Hindlimb muscle (tissue), 1 donor: ENCODE results near the gene TBL1XR1. TPM values are rescaled to one million over a fixed set of nuclear protein-coding genes. Genes with fewer than 3 reads are reported as not detected.
A peak's percentile ranks its signal among the peaks of the same experiment; 100 is the strongest.

Experiments used
- DNase-seq: peaks from one replicate; pipeline ENCODE4 v3.0.0-alpha.2; 2013
- polyA plus RNA-seq: library from polyadenylated mRNA; unstranded; fragments of 120-200 nt; gene quantifications from one replicate; pipeline ENCODE4 v1.2.1, GENCODE V29; 2013; ENCODE audit not compliant: insufficient read length

TBL1XR1 gene
- polyA plus RNA-seq, result 74.9 TPM

DNA sequence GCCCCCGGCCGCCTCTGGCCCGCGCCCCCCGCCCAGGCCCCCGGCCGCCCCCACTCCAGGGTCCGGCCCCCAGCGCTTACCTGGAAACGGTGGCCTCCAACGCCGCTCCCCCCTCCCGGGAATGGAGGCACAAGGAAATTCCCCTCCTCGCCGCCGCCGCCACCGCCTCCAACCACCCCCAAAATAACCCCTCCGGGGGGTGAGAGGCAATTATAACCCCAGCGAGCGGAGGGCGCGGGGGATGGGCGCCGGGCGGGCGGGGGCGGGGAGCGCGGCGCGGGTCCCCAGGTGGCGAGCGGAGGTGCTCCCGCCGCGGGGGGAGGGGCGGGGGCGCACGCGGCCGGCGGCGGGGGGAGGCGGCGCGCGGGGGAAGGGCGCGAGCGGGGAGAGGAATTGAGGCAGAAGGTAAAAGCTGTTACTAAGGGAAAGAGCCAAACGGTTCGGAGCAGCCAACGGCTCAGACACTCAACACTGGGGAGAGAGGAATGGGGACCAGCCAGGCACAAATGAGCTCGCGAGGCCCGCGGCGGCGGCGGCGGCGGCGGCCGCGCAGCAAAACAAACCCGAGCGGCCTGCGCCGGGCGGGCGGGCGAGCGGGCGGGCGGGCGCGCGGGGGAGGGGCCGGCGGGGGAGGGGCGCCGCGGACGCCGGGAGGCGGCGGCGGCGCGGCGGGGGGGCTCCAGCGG is at the start of gene TBL1XR1:
Gene TBL1XR1, minus strand, starts transcription at position 442 of the 686 bp plus-strand sequence. CDS start 132,505 bp downstream, outside the sequence.
- DNase-seq, result peak; percentile 95

DNA sequence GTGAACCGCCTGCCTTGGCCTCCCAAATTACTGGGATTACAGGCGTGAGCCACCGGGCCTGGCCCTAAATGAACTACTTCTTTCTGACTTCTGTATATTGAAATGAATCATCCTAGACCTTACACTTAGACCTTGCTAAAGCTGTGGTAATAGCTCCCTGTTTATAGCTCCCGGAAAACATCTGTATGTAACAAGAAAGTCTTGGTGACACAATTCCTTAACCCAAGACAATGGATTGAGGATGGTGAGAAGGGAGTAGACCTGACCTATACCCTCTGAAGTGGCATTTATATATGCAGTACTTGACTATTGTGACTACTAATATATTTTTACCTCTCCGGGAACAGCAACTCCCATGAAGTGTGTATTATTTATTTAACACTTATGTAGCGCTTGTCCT is 48.0 kb upstream of the TBL1XR1 start:
- DNase-seq, result no peak

DNA sequence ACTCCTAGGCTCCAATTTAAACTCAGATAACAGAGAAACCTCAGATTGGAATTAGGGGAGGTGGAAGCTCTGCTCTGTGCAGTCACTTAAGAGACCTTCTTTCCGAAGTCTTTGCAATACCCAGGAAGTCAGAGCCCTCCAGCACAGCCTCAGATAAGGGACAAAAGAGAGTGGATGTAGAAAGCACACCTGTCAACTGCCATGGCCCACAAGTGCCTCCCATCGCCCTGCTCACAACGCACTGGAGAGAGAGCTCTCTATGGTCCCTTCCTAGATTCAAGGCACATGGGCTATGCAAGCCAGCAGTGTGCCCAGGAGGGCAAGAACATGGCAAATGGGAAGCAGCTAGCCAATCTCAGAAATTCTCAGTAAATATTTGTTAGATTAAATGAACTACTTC is 47.3 kb upstream of the TBL1XR1 start:
- no peak for DNase-seq

DNA sequence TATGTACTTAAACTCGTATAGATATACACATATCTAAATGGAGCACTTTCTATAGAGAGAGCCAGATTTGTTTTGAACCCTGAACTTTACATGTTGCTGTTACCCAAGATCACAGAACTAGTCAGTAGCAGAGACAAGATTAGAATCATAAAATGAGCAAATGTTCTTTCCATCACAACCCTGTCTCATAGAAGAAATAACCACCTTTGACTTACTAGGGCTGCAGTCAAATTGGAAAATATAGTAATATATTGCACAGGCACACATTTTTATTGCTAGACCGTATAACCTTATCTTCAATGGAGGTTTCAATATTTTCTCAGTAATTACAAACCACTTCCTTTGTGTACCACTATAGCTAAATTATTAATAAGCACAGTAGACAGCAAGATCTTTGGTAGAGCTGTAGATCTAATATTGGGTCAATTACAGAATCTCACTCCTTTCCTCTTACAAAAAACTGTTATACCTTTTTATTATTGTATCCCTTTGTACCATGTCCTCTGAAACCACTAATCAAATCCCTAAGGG is 41.5 kb upstream of the TBL1XR1 start:
- DNase-seq, result no peak

DNA sequence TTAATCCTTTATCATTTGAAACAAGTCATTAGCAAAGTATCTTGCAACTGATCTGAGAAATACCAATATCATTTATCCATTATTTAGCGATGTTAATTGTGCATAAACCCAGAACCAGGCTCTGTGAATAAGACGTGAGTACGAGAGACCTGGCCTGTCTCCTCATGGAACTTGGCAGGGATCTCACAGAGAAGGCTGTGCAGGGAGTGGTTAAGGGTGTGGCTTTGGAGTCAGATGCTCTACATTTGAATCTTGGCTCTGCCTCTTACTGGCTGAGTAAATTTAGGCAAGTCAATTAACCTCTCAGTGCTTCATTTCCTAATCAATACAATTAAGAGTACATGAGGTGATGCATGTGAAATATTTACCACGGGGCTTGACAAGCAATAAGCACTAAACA is 39.9 kb upstream of the TBL1XR1 start:
- no peak for DNase-seq

DNA sequence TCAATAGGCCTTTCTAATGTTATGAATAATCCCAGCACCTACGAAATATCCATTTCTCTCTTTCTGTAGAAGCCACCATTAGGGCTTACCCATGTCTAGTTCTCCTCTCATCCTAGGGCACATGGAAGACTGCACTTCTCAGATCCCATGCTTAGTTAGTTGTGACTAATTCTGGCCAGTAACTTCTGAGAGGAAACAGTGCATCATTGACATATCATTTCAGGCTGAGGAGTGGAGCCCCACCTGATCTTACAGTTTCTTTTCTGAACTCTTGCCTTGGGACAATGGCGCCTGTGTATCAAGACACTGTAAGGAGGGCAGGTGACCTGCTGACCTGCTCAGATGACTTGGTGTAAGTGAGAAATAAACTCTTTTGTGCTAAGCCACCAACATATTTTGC is 39.4 kb upstream of the TBL1XR1 start:
- no peak for DNase-seq

DNA sequence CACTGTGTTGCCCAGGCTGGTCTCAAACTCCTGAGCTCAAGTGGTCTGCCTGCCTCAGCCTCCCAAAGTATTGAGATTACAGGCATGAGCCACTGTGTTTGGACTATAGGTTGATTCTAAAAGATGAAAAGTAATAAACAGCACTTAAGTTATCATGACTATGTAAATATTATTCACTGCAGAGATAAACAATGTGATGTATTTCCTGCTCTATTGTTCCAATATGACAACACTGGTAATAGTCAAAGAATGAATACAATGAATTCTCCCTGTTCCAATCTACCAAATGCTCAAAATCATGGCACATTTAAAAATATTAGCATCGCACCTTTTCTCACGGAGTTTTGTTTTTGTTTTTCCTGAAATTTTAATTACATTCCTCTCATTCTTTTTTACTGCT is 36.8 kb upstream of the TBL1XR1 start:
- DNase-seq, result no peak

DNA sequence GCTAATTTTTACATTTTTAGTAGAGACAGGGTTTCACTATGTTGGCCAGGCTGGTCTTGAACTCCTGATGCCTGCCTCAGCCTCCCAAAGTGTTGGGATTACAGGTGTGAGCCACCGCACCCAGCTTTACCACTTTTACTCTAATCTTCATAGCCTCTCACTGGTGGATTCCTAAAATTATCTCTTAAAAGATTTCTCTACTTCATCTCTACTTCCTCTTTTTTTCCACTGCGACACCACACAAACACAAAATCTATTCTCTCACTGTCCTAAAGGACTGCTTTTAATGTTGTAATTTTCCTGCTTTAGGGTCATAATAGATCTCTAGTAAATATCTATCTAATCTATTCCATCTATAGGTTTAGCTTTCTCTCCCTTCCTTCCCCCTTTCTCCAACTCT is 34.0 kb upstream of the TBL1XR1 start:
- no peak for DNase-seq

DNA sequence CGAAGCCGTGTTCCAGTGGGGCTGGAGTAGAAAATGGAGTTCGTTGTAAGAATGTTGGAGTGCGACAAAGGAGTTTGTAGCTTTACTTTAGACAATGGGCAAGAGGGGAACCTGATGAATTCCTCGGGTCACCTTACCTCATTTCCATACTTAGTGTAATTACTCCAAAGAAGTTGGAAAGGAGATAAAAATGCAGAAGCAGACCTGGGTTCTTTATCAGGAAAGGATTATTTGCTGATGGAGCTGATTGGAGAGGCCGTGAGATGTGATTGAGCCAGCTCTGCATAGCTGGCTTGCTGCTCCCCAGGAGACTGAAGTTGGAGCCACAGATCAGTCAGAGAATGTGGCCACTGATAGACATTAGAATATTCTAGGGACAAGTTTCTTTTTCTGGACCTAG is 33.4 kb upstream of the TBL1XR1 start:
- DNase-seq, result no peak

DNA sequence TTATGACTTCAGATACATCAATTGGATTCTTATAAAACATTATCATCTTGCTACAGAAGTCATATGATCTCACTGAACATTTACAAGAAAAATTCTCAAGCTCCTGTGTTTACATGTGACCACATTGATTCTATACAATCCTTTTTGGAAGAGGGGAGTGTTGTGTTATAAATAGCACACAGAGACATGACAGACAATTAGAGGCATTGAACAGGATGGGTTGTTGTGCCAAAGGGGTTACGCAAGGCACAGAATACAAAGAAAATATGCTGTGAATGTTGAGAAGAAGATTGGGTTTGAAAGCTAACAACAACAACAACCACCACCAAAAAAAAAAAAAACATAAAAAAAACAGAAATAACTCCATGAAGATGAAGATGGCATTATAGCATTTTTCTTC is 32.5 kb upstream of the TBL1XR1 start:
- DNase-seq, result no peak

DNA sequence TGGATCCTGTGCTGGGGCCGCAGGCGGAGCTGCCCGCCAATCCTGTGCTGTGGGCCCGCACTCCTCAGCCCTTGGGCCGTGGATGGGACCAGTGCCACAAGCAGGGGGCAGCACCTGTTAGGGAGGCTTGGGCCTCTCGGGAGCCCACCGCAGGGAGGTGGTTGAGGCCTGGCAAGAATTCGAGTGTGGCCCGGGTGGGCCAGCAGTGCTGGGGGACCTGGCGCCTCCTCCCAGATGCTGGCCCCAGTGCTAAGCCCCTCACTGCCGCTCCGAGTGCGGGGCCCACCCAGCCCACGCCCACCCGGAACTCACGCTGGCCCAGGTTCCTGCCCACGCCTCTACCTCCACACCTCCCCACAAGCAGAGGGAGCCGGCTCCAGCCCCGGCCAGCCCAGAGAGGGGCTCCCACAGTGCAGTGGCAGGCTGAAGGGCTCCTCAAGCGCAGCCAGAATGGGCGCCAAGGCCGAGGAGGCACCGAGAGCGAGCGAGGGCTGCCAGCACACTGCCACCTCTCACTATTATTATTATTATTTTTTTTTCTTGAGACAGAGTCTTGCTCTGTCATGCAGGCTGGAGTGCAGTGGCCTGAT is 31.4 kb upstream of the TBL1XR1 start:
- DNase-seq, result no peak

DNA sequence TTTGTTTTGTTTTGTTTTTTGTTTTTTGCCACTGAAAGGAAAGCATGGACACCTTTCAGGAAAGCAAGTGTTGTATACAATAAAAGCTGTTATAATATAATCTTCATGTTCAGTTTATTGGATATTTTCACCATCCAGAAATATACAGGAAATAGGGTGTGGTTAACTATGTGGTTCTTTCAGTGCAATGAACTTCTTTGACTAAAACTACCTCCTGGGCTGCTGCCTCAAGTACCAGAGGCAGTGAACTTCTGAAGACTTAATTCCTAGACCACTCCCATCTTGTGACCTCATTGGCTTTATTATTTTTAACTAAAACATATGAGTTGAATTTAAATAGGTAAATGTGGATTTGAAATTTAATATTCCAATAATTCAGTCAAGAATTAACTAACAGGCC is 27.1 kb upstream of the TBL1XR1 start:
- no peak for DNase-seq

DNA sequence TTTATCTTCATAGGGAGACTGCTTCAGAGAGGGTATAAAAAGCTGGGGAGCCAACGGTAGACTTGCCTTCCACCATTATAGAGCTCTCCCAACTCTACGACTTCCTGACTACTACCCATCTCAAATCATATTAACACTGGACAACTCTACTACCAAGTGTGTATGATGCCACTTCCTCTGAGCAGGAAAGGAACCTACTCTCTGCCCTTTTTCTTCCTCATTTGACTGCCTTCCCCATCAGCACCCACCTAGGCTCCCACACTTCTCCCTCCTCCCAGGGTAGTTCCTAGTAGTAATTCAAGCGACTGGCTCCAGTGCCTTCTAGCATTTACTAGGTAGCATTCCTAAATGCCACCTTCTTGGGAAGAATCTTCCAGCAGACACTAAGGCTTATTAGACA is 24.5 kb upstream of the TBL1XR1 start:
- no peak for DNase-seq

DNA sequence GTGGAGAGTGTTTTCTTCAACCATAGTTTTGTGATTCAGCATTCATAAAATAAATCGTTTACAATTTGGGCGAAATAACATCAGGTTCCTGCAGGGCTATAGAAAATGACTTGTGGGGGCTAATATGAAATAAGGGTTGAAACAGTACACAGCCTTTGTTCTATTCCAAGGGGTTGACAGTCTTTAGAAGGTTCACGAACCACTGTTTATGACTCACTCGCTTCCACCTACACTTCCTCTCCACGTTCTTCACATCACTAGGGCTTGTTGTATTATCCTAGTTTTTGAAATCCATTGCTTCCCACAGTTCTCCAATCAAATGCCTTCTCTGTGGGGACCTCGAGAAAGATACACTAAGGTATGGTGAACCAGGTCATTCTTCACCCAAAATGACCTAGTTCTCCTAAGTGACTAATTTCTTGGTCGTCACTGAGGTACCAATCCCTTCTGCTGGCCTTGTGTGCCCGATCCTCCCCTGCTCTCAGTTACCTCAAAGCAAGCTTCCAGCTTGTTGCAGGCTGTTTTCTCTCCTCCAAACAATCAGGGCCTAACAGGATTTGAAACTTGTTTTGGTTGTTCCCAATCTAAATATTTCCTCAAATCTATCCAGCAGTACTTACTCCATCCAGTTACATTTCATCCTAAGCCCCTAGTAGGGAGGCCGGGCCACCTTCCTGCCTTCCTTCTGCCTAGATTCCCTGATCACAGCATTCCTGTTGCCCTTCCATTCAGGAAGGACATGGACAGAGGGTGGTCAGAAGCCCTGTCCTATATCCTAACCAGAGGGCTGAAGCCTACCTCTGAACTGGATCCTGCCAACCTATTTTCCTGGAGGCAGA is 23.1 kb upstream of the TBL1XR1 start:
- DNase-seq, result no peak

DNA sequence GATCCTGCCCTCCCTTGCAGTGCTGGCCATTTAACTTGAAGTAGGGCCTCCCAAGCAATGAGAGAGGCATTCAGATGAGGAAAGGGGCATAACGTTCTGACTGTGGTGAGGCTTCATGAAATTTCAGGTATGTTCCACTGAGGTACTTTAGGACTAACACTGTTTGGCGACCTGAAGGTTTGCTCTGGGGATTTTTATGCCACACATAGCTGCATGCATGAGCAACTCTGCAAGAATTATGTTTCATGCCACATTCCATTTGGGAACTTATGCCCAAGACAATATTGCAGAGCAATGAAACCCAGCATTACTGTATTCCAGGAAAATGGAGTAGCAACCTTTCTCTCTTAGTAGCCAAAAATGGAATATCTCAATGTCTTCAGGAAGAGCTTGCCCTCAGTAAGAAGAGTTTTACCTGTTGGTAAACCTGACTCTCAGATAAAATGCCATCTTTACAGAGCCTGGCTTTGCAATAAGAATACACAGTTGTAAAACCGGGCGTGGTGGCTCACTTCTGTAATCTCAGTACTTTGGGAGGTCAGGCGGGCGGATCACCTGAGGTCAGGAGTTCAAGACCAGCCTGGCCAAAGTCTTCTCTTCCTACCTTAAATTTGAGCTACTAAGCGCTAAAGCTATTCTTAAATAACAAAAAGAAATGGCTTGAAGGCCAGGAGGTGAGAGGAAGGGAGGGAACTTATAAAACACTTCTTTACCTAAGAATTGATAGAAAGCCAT is 16.7 kb upstream of the TBL1XR1 start:
- DNase-seq, result no peak

DNA sequence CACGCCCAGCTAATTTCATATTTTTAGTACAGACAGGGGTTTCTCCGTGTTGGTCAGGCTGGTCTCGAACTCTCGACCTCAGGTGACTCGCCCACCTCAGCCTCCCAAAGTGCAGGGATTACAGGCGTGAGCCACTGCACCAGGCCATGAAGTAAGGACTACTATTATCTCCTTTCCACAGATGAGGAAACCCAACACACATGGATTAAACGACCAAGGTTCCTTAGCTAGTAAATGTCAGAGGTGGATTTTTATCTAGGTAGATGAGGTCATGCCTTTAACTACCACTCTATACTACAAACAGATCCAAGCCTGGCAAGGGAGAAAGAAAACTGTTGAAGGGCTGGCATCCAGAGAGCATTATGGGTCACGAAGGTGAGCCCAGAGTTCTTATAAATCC is 15.5 kb upstream of the TBL1XR1 start:
- no peak for DNase-seq

DNA sequence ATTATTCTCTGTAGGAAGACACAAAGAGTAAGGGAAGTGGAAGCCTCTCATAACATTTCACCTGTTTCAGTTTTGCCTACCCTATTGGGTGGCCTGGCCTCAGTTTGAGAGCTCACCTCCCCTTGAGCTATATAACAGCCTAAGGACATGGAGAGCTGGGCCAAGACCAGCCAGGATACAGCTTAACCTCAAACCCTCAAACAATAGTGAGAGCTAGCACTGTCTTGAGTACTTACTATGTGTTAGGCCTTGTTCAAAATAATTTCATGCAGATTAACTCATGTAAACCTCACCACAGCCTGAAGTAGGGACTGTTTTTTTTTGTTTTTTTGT is 15.0 kb upstream of the TBL1XR1 start:
- DNase-seq, result no peak

DNA sequence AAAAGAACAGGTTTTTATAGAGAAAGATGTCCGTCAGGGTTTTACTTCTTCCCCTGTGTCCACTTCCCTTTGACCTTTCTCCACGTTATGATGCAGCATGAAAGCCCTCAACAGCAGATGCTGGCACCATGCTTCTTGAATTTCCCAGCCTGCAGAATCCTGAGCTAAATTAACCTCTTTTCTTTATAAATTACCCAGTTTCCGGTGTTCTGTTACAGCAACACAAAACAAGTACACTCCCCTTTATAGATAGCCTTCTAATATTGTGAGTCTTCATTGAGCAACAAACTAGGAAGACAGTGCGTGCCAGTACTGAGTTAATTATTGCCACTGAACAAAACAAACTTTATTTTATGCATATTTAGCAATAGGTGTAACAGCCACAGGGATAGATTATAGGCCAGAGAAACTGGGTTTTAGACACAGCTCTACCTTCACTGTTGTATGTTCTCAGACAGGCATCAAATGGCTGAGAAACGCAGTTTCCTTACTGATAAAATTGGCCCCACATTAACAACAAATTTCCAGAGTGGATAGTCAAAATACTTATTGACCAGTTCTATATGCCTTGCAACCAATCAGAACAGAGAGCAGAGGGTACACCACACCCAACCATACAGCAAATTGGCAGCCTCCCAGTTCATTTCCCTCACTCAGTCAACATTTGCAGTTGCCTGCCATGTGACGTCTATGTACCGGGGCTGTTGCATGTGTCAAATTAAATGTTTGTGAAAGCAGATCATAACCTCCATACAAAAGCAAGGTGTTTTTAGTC is 14.4 kb upstream of the TBL1XR1 start:
- DNase-seq, result no peak

DNA sequence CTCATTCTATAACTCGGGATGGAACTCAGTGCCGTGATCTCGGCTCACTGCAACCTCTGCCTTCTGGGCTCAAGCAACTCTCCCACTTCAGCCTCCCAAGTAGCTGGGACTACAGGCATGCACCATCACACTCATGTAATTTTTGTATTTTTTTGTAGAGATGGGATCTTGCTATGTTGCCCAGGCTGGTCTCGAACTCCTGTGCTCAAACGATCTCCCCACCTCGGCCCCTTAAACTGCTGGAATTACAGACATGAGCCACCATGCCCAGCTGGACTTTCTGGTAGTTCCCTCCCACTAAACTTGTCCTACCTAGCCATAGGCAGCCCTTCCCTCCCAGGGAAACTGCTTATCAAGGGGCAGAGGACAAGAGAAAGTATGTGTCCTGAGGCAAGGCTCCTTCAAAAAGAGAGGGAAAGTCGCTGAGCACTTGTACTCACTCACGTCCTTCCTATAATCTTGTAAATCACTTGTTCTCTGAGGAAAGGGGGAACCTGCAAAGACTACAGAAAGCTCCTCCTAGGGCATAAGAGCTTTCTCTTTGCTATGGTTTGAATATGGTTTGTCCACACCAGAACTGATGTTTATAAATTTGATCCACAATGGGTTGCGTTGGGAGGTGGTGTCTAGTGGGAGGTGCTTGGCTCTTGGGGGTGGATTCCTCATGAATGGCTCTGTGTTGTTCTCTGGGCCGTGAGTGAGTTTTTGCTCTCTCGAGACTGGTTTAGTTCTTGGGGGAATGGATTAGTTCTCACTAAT is 13.6 kb upstream of the TBL1XR1 start:
- DNase-seq, result no peak

DNA sequence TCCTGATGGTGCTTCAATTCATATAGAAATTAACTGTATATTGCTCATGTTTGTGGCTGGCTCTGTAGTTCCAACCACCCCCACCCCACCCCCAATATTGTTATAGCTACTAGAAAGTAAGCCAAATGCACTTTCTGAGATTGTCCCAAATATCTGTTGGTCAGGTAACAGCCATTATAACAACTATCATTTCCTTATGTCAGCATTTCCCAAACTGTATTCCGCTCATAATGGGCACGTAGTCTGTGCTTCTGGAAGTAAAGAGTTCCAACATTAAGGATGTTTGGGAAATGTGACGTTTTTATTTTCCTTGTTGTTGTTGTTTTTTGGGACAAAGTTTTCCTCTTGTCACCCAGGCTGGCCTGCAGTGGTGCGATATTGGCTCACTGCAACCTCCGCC is 12.2 kb upstream of the TBL1XR1 start:
- no peak for DNase-seq

DNA sequence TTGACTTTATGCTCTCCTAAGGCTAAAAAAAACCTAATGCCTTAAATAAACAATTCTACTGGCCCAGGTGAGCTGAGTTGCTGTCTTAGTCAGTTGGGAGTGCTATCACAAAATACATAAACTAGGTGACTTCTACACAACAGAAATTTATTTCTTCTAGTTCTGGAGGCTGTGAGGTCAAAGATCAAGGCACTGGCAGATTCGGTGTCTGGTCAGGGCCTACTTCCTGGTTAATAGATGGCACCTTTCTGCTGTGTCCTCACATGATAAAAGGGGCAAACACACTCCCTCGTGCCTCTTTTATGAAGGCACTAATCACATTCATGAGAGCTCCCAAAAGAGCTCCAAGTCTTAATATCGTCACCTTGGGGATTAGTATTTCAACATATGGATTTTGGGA is 11.5 kb upstream of the TBL1XR1 start:
- DNase-seq, result no peak
